ENCODE data around the gene OR52I2.

- TF ChIP-seq CTCF (conservative IDR thresholded peaks at IDR 0.05; ENCODE audit: low read depth, low read length) = no peak
- no peak for TF ChIP-seq EZH2 (IDR thresholded peaks at IDR 0.05; ENCODE audit: borderline replicate concordance, low read depth, low read length, poor library complexity, severe bottlenecking)
Observed at GRCh38 chr11:4610258-4610935, 28.9 kb downstream of the OR52I2 start.

All from A673 (cell line).